ENCODE results near the gene ACER2. TPM values are rescaled to one million over a fixed set of nuclear protein-coding genes. Genes with fewer than 3 reads are reported as not detected.

ACER2 gene
- total RNA-seq, 6 experiments from 2014 or later = 1.8 to 9.1 (median 3.7) TPM

GRCh38 chr9:19373527-19373926, 35.3 kb upstream of the ACER2 start:
- Histone ChIP-seq H3K4me3 (no peak overlapping the region), H3K27ac (no peak overlapping the region), H3K9me3 (no peaks in the 10 kb centered on the region), H3K27me3 (no peaks in the 10 kb centered on the region), H3K36me3 (peaks cover 4 to 68% (median 35%) of the 10 kb centered on the region in 4 donors), H3K4me1 (peaks cover 0 to 8% (median 3%) of the 10 kb centered on the region in 4 donors)
- DNase-seq = no peak
- ATAC-seq = no peak
- TF ChIP-seq CTCF (IDR thresholded peaks at IDR 0.05) (no peak), POLR2A (IDR thresholded peaks at IDR 0.05) (no peak)
- intact Hi-C loops (cut with DNase I) = no loop called here

- Histone ChIP-seq H3K27me3 (no peaks in the 10 kb centered on the region), H3K4me3 (no peak overlapping the region), H3K9me3 (no peaks in the 10 kb centered on the region), H3K27ac (no peak overlapping the region), H3K36me3 (peaks cover 4 to 65% (median 34%) of the 10 kb centered on the region in 4 donors), H3K4me1 (peaks cover 0 to 17% (median 7%) of the 10 kb centered on the region in 4 donors)
- no peak for ATAC-seq
- DNase-seq = no peak
- intact Hi-C loops (cut with DNase I) = no loop called here
- TF ChIP-seq POLR2A (IDR thresholded peaks at IDR 0.05) = no peak
- no peak for TF ChIP-seq CTCF (IDR thresholded peaks at IDR 0.05)
Measured at GRCh38 chr9:19375538-19375937, 33.3 kb upstream of the ACER2 start.

- ATAC-seq (no peak), DNase-seq (no peak)
- Histone ChIP-seq H3K9me3 (no peaks in the 10 kb centered on the region), H3K27ac (no peak overlapping the region), H3K4me3 (peak overlapping the region in 1 of 3 donors; percentile 0), H3K4me1 (peaks cover 0 to 17% (median 7%) of the 10 kb centered on the region in 4 donors), H3K36me3 (peaks cover 4 to 55% (median 33%) of the 10 kb centered on the region in 4 donors), H3K27me3 (no peaks in the 10 kb centered on the region)
- TF ChIP-seq CTCF (IDR thresholded peaks at IDR 0.05) (no peak), POLR2A (IDR thresholded peaks at IDR 0.05) (no peak)
- 49% methylated on average over 2 of the region's 2 CpGs for WGBS (ENCODE audit: insufficient coverage, low coverage, low lambda C conversion rate, missing lambda C conversion rate)
- intact Hi-C loops (cut with DNase I) = no loop called here
Measured at GRCh38 chr9:19376931-19377330, 31.9 kb upstream of the ACER2 start.

- Histone ChIP-seq H3K9me3 (no peaks in the 10 kb centered on the region), H3K4me1 (peaks cover 0 to 17% (median 7%) of the 10 kb centered on the region in 4 donors), H3K36me3 (peaks cover 4 to 55% (median 33%) of the 10 kb centered on the region in 4 donors), H3K27me3 (no peaks in the 10 kb centered on the region), H3K27ac (peak overlapping the region in 1 of 3 donors; percentile 88), H3K4me3 (peak overlapping the region in 1 of 3 donors; percentile 65)
- intact Hi-C loops (cut with DNase I) = no loop called here
- 42% methylated on average over 4 of the region's 4 CpGs for WGBS (ENCODE audit: insufficient coverage, low coverage, low lambda C conversion rate, missing lambda C conversion rate)
- TF ChIP-seq POLR2A (IDR thresholded peaks at IDR 0.05) (no peak), CTCF (IDR thresholded peaks at IDR 0.05) (no peak)
- no peak for ATAC-seq
- no peak for DNase-seq
Measured at GRCh38 chr9:19378164-19378563, 30.6 kb upstream of the ACER2 start.

- no peaks in the 10 kb centered on the region for H3K9me3 ChIP-seq
- ATAC-seq = no peak
- 38% methylated on average over 7 of the region's 7 CpGs for WGBS (ENCODE audit: insufficient coverage, low coverage, low lambda C conversion rate, missing lambda C conversion rate)
- no peaks in the 10 kb centered on the region for H3K27me3 ChIP-seq
- peak overlapping the region in 2 of 3 donors; percentile 84 to 88 for H3K27ac ChIP-seq
- TF ChIP-seq CTCF (IDR thresholded peaks at IDR 0.05) (no peak), POLR2A (IDR thresholded peaks at IDR 0.05) (no peak)
- no peak for DNase-seq
- intact Hi-C loops (cut with DNase I) = no loop called here
- peaks cover 0 to 17% (median 7%) of the 10 kb centered on the region in 4 donors for H3K4me1 ChIP-seq
- peaks cover 4 to 52% (median 33%) of the 10 kb centered on the region in 4 donors for H3K36me3 ChIP-seq
- H3K4me3 ChIP-seq = peak overlapping the region; percentile 49 to 80 (median 65)
Measured at GRCh38 chr9:19378647-19379046, 30.2 kb upstream of the ACER2 start.
